GM18502 (cell line): Measurements from ENCODE around the gene VPS16.
"Not testable (repeated sequence)": the region's sequence is repeated elsewhere in the genome, so short reads cannot be mapped to it uniquely, and the experiment has no call there.

Experiments
- ATAC-seq: cut with Tn5 transposase; IDR thresholded peaks from one replicate; pipeline ENCODE4 v1.9.1; 2021; ENCODE audit warnings: mild to moderate bottlenecking; ENCODE audit not compliant: unreplicated experiment, poor library complexity

Gene VPS16

GRCh38 chr20:2890742-2891141 lies 50.2 kb downstream of the VPS16 start:
- no peak for ATAC-seq

GRCh38 chr20:2891343-2891742 lies 50.8 kb downstream of the VPS16 start:
- ATAC-seq, result no peak

DNA sequence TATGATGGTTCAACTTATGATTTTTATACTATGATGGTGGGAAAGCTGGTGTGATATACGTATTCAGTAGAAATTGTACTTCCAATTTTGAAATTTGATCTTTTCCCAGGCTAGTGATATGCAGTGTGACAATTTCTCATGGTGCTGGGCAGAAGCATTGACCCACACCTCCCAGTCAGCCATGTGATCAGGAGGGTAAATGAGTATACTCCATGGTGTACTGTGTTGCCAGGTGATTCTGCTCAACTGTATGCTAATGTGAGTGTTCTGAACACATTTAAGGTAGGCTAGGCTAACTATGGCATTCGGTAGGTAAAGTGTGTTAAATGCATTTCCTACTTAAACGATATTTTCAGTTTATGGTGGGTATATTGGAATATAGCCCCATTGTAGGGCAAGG lies 51.8 kb downstream of the VPS16 start:
- no peak for ATAC-seq

DNA sequence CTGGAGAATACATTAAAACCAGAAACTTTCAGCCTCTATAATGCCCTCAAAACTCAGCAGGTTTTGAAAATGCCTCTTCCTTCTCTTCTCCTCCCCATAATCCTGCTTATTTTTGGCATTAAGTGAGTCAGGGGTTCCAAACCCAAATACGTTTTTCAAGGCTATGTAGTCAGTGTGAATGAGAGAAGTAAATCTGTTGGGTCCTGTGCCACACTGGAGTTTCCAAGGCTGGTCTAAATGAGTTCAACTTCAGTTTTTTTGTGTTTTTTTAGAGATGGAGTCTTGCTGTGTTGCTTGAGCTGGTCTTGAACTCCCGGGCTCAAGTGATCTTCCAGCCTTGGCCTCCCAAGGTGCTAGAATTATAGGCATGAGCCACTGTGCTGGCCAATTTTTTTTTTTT lies 53.7 kb downstream of the VPS16 start:
- no peak for ATAC-seq

GRCh38 chr20:2895154-2895553 lies 54.6 kb downstream of the VPS16 start:
- not testable (repeated sequence) for ATAC-seq

- no peak for ATAC-seq
Observed at GRCh38 chr20:2899243-2899642, 58.7 kb downstream of the VPS16 start.

- no peak for ATAC-seq
Observed at GRCh38 chr20:2900845-2901592, 60.5 kb downstream of the VPS16 start.

- ATAC-seq, result no peak
Observed at GRCh38 chr20:2902291-2902690, 61.7 kb downstream of the VPS16 start.

DNA sequence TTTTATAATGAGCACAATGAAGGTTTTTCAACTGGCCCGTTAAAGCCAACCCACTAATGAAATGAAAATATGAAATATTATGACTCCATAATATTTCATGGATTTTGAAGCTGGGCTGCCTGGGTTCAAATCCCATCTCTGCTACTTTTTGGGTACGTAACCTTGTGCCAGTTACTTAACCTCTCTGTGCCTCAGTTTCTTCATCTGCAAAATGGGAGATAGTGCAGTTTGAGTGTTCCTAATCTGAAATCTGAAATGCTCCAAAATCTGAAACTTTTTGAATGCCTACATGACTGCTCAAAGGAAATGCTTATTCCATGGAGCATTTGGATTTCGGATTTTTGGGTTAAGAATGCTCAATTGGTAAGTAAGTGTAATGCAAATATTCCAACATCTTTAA lies 62.3 kb downstream of the VPS16 start:
- no peak for ATAC-seq

DNA sequence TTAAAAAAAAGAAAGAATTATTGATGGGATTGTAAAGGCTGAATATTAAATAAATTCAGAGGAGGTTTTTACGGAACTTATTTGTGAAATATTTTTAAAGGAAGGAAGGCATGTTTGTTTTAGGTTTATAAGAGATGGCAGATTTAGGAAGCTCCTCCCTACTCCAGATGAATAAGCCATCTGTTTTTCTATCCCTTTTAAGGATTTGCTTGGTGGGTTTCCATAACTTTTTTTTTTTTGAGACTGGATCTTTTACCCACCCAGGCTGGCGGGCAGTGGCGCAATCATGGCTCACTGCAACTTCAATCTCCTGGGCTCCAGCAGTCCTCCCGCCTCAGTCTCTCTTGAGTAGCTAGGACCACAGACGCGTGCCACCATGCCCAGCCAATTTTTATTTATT lies 63.1 kb downstream of the VPS16 start:
- no peak for ATAC-seq

- ATAC-seq, result no peak
Observed at GRCh38 chr20:2907519-2907918, 67.0 kb downstream of the VPS16 start.

- ATAC-seq, result no peak
Observed at GRCh38 chr20:2909953-2910352, 69.4 kb downstream of the VPS16 start.

DNA sequence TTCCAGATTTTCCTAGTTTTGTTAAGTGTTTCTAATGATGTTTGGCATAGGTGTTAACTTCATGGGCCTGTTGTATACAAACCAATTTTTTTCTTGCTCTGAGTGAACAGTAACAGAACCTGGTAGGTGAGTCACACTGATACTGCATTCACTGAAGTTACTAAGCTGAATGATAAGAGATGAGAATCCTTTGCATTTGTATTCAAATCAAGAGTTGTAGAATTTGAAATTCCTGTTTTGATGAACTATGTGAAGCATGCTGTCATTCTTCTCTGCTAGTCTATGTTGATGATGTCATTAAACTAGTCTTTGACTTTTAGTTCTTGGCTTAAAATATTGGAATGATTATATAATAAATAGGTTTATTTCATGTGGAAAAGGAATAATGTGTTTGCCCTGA lies 70.7 kb downstream of the VPS16 start:
- ATAC-seq, result no peak

DNA sequence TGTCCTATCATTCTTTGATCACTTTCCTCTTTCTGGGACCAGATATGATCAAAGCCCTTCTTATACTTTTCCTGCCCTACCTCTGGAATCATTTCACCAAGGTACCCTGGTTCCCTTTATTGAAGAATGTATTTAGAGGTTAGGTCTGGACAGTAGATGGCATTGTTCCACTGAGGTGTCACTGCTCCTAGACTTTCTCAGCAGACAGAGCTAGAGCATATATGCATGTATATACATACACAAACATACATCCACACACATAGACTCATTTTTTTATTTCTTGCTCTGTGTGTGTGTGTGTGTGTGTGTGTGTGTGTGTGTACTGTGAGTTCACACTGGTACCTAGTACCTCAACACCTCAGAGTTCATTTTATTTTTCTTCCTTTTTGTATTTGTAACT lies 73.6 kb downstream of the VPS16 start:
- no peak for ATAC-seq
